ENCODE results near the gene PSMC2. TPM values are rescaled to one million over a fixed set of nuclear protein-coding genes. Genes with fewer than 3 reads are reported as not detected.

The PSMC2 gene
- polyA plus RNA-seq, 3 donors = 61.4 to 120 (median 104) TPM

DNA sequence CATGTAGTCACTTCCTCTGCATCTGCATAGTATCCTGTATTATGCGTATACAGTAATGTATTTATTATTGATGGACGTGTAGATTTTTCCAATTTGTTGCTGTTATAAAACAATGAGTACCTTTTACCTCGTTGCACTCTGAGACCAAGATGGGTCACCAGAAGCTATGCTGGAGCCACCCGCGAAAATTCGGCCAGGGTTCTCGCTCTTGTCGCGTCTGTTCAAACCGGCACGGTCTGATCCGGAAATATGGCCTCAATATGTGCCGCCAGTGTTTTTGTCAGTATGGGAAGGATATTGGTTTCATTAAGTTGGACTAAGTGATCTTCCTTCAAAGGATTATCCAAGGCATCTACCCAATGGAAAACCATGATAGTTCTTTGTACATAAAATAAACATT, 1.0 kb downstream of the PSMC2 start:
- H3K27ac ChIP-seq (ENCODE audit: low read depth in 1 of 2, low read length in 2 of 2) = peak overlapping the region in 1 of 2 donors; percentile 91
- H3K36me3 ChIP-seq (replicated peaks in 1 of 2; ENCODE audit: control insufficient read depth in 1 of 2, insufficient read depth in 2 of 2, low read length in 2 of 2) = peaks cover 23 to 28% of the 10 kb centered on the region in 2 donors
- no peaks in the 10 kb centered on the region for H3K27me3 ChIP-seq (ENCODE audit: control insufficient read depth in 2 of 2, insufficient read depth in 2 of 2, low read length in 2 of 2)
- peak overlapping the region; percentile 91 for H3K4me2 ChIP-seq (replicated peaks; ENCODE audit: extremely low read depth, low read length, poor library complexity, severe bottlenecking)
- Mint-ChIP-seq H3K9me3 (peaks cover 0 to 2% (median 0%) of the 10 kb centered on the region in 7 donors), H3K4me3 (peak overlapping the region; percentile 96 to 99), H3K36me3 (peaks cover 11 to 19% of the 10 kb centered on the region in 2 donors), H3K27me3 (ENCODE audit: low read depth in 3 of 3) (no peaks in the 10 kb centered on the region), H3K4me1 (peaks cover 50% of the 10 kb centered on the region), H3K27ac (peak overlapping the region; percentile 53 to 95 (median 72))
- H4K20me1 ChIP-seq (ENCODE audit: insufficient read depth, low read length) = peaks cover 36% of the 10 kb centered on the region
- H3K79me2 ChIP-seq (ENCODE audit: insufficient read depth, low read length) = peaks cover 85% of the 10 kb centered on the region
- WGBS (ENCODE audit: insufficient coverage) = 16% methylated on average over 8 of the region's 13 CpGs
- intact Hi-C loops (cut with micrococcal nuclease) = no loop called here
- H3K9ac ChIP-seq (ENCODE audit: insufficient read depth, low read length, poor library complexity, severe bottlenecking) = peak overlapping the region; percentile 93
- DNase-seq = no peak
- no peaks in the 10 kb centered on the region for H3K9me3 ChIP-seq (replicated peaks in 1 of 2; ENCODE audit: control insufficient read depth in 1 of 2, insufficient read depth in 1 of 2, low read length in 2 of 2)
- H3K4me3 ChIP-seq (replicated peaks in 1 of 3; ENCODE audit: low read depth in 2 of 3, low read length in 3 of 3) = peak overlapping the region; percentile 74 to 96 (median 95)
- TF ChIP-seq, protein P1, sequence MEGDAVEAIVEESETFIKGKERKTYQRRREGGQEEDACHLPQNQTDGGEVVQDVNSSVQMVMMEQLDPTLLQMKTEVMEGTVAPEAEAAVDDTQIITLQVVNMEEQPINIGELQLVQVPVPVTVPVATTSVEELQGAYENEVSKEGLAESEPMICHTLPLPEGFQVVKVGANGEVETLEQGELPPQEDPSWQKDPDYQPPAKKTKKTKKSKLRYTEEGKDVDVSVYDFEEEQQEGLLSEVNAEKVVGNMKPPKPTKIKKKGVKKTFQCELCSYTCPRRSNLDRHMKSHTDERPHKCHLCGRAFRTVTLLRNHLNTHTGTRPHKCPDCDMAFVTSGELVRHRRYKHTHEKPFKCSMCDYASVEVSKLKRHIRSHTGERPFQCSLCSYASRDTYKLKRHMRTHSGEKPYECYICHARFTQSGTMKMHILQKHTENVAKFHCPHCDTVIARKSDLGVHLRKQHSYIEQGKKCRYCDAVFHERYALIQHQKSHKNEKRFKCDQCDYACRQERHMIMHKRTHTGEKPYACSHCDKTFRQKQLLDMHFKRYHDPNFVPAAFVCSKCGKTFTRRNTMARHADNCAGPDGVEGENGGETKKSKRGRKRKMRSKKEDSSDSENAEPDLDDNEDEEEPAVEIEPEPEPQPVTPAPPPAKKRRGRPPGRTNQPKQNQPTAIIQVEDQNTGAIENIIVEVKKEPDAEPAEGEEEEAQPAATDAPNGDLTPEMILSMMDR (IDR thresholded peaks at IDR 0.05) = no peak
- H3K4me1 ChIP-seq (ENCODE audit: control insufficient read depth in 1 of 2, insufficient read depth in 2 of 2, low read length in 2 of 2) = peaks cover 38 to 60% of the 10 kb centered on the region in 2 donors
- H2AFZ ChIP-seq (ENCODE audit: insufficient read depth, low read depth, low read length, poor library complexity, severe bottlenecking) = peak overlapping the region; percentile 95

DNA sequence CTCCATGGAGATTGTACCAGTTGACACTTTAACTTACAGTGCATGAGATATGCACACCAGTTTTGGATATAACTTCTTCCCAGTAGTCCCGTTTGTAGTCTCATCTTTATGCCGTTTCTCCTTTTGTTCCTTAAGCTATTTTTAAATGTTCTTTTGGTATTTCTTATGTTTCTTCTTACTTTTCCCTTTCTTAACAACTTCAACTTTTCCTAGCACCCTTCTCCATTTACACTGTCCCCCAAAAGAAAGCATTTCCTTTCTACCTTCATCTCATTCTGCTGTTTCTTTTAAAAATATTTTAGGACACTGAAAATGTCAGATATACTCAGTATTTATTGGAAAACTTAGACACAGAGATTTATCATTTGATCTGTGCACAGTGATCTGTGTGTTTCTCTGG, 1.5 kb downstream of the PSMC2 start:
- H3K27me3 Mint-ChIP-seq (ENCODE audit: low read depth in 3 of 3) = no peaks in the 10 kb centered on the region
- H3K27me3 ChIP-seq (ENCODE audit: control insufficient read depth in 2 of 2, insufficient read depth in 2 of 2, low read length in 2 of 2) = no peaks in the 10 kb centered on the region
- H3K4me3 Mint-ChIP-seq = peak overlapping the region; percentile 58 to 96
- H3K9me3 Mint-ChIP-seq = peaks cover 0 to 2% (median 0%) of the 10 kb centered on the region in 7 donors
- H3K27ac Mint-ChIP-seq = peak overlapping the region in 6 of 7 donors; percentile 1 to 95 (median 75)
- H3K4me1 Mint-ChIP-seq = peaks cover 45% of the 10 kb centered on the region
- H3K36me3 Mint-ChIP-seq = peaks cover 13 to 23% of the 10 kb centered on the region in 2 donors
- peaks cover 33 to 55% of the 10 kb centered on the region in 2 donors for H3K4me1 ChIP-seq (ENCODE audit: control insufficient read depth in 1 of 2, insufficient read depth in 2 of 2, low read length in 2 of 2)
- peak overlapping the region; percentile 17 for H3K9ac ChIP-seq (ENCODE audit: insufficient read depth, low read length, poor library complexity, severe bottlenecking)
- no peak for DNase-seq
- peak overlapping the region in 1 of 2 donors; percentile 91 for H3K27ac ChIP-seq (ENCODE audit: low read depth in 1 of 2, low read length in 2 of 2)
- TF ChIP-seq, protein P1 (IDR thresholded peaks at IDR 0.05) = no peak
- WGBS (ENCODE audit: insufficient coverage) = no CpG with 5 or more reads among the region's 2 CpGs
- H3K4me3 ChIP-seq (replicated peaks in 1 of 3; ENCODE audit: low read depth in 2 of 3, low read length in 3 of 3) = peak overlapping the region; percentile 74 to 96 (median 95)
- H4K20me1 ChIP-seq (ENCODE audit: insufficient read depth, low read length) = peaks cover 41% of the 10 kb centered on the region
- H3K9me3 ChIP-seq (replicated peaks in 1 of 2; ENCODE audit: control insufficient read depth in 1 of 2, insufficient read depth in 1 of 2, low read length in 2 of 2) = no peaks in the 10 kb centered on the region
- H3K36me3 ChIP-seq (replicated peaks in 1 of 2; ENCODE audit: control insufficient read depth in 1 of 2, insufficient read depth in 2 of 2, low read length in 2 of 2) = peaks cover 27 to 33% of the 10 kb centered on the region in 2 donors
- intact Hi-C loops (cut with micrococcal nuclease) = no loop called here
- peak overlapping the region; percentile 91 for H3K4me2 ChIP-seq (replicated peaks; ENCODE audit: extremely low read depth, low read length, poor library complexity, severe bottlenecking)
- H2AFZ ChIP-seq (ENCODE audit: insufficient read depth, low read depth, low read length, poor library complexity, severe bottlenecking) = no peak overlapping the region
- peaks cover 85% of the 10 kb centered on the region for H3K79me2 ChIP-seq (ENCODE audit: insufficient read depth, low read length)

All from CD14-positive monocyte (primary cell).